ENCODE data around the gene CACNA2D4.

GRCh38 chr12:1851151-1851701, 67.2 kb downstream of the CACNA2D4 start:
- TF ChIP-seq CTCF (IDR thresholded peaks at IDR 0.05) = no peak
- no peak for TF ChIP-seq POLR2A (IDR thresholded peaks at IDR 0.05)

Measured in thyroid gland (tissue), 4 donors.